Natural killer cell treated with Interleukin-12 subunit alpha and Interleukin-12 subunit beta and Interleukin-15 and Interleukin-18, amount 100 ng/mL, for 72 hours (primary cell): Measurements from ENCODE around the gene PCDHA5. TPM values are rescaled to one million over a fixed set of nuclear protein-coding genes. Genes with fewer than 3 reads are reported as not detected.

Experiments used
- ATAC-seq, 2 donors: fragments of 150-1000 bp; cut with Tn5 transposase in 1 of 2; sonication (Bioruptor Pico), chemical (Tn5 transposase) in 1 of 2; 2 replicates each; pipeline ENCODE4 v1.10.0; 2021
- DNase-seq: peaks from one replicate; pipeline ENCODE4 v3.0.0; 2022; ENCODE audit warnings: low spot score
- H3K27ac Mint-ChIP-seq, 2 donors: 1 replicate in 1 of 2; 2 replicates in 1 of 2; pipeline ENCODE4 v1.8.0; 2022; ENCODE audit warnings: mixed read lengths in 2 of 2, mild to moderate bottlenecking in 1 of 2, moderate library complexity in 1 of 2
- H3K27me3 Mint-ChIP-seq, 2 donors: 1 replicate in 1 of 2; 2 replicates in 1 of 2; pipeline ENCODE4 v1.8.0; 2022; ENCODE audit warnings: mixed read lengths in 2 of 2
- H3K36me3 Mint-ChIP-seq: one replicate; pipeline ENCODE4 v1.8.0; 2022; ENCODE audit warnings: mixed read lengths
- H3K4me1 Mint-ChIP-seq, 2 donors: 1 replicate in 1 of 2; 2 replicates in 1 of 2; pipeline ENCODE4 v1.8.0; 2022; ENCODE audit warnings: low read depth in 2 of 2, mixed read lengths in 2 of 2, mild to moderate bottlenecking in 1 of 2
- H3K4me3 Mint-ChIP-seq: one replicate; pipeline ENCODE4 v1.8.0; 2022; ENCODE audit warnings: mixed read lengths
- H3K9me3 Mint-ChIP-seq: 2 replicates; pipeline ENCODE4 v1.8.0; 2022; ENCODE audit warnings: mixed read lengths
- total RNA-seq, 2 donors: library from RNA; stranded (reverse); gene quantifications; one replicate each; pipeline ENCODE4 v1.2.3, GENCODE V29; 2022

PCDHA5 gene
- total RNA-seq, 2 donors from 2014 or later = not detected

DNA sequence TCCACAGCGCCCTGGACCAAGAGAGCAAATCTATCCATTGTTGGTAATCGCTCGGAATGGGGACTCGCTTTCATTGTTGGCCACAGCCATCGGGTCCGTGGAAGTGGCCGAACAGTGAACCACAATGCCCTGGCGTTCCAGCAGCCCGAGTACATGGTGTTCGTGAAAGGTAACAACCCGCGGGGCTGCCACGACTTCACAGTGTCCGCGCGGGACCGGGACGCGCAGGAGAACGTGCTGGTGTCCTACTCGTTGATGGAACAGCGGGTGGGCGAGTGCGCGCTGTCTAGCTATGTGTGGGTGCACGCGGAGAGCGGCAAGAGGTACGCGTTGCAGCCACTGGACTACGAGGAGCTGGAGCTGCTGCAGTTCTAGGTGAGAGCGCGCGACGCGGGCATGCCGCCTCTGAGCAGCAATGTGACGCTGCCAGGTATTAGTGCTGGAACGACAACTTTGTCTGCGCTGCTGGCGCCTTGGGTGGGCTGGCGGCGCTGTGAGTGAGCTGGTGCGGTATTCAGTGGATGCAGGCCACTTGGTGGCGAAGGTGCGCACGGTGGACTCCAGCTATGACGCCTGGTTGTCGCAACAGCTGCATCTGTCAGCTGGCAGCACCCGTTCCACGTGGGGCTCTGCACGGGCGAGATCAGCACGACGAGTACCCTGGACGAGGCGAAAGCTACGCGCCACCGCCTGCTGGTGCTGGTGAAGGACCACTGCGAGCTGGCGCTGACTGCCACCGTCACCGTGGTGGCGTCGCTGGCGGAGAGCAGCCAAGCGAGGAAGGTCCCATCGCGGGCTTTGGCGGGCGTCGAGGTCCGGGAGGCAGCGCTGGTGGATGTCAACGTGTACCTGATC lies 41.3 kb downstream of the PCDHA5 start:
- Mint-ChIP-seq H3K4me3 (no peak overlapping the region), H3K9me3 (peaks cover 2% of the 10 kb centered on the region), H3K4me1 (no peaks in the 10 kb centered on the region), H3K36me3 (no peaks in the 10 kb centered on the region), H3K27me3 (no peaks in the 10 kb centered on the region), H3K27ac (no peak overlapping the region)
- DNase-seq (no peak), ATAC-seq (peak in 1 of 2 donors; percentile 31)

DNA sequence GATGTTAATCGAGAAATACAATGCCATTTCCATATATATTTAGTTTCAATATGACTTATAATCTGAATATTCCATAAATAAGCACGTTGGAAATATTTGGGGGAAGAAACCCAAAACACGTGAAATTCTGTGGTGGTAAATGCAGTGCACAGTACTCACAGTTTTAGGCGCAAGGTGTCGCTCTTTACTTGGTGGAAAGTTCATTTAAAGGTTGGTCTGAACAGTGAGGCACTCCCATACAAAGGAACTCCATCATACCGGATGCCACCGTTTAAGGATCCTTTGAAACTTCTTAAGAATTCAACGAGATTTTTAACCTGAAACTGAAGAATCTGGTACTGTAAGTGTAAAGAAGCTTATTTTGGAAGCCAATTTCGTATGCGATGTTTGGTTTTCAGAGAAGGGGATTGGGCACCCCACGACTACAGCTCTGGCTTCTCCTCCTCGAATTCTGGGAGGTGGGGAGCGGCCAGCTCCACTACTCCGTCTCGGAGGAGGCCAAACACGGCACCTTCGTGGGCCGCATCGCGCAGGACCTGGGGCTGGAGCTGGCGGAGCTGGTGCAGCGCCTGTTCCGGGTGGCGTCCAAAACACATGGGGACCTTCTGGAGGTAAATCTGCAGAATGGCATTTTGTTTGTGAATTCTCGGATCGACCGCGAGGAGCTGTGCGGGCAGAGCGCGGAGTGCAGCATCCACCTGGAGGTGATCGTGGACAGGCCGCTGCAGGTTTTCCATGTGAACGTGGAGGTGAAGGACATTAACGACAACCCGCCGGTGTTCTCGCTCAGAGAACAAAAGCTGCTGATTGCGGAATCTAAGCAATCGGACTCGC lies 47.5 kb downstream of the PCDHA5 start, which contains the start of gene PCDHA11:
Gene PCDHA11, plus strand, starts transcription at position 237 of the 834 bp plus-strand sequence. Its CDS starts 147 bp downstream, at position 384.
- Mint-ChIP-seq H3K4me3 (no peak within 1 kb of the TSS), H3K4me1 (no peaks in the 10 kb centered on the region), H3K36me3 (peaks cover 5% of the 10 kb centered on the region), H3K27me3 (peaks cover 0 to 4% of the 10 kb centered on the region in 2 donors), H3K27ac (no peak within 1 kb of the TSS), H3K9me3 (peaks cover 3% of the 10 kb centered on the region)
- DNase-seq (no peak), ATAC-seq (no peak)

DNA sequence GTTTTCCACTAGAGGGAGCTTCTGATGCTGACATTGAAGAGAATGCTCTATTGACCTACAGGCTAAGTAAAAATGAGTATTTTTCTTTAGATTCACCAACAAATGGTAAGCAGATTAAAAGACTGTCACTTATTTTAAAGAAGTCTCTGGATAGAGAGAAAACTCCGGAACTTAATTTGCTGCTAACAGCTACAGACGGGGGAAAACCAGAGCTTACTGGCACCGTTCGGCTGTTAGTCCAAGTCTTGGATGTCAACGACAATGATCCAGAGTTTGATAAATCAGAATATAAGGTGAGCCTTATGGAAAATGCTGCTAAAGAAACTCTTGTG lies 48.1 kb downstream of the PCDHA5 start:
- Mint-ChIP-seq H3K27ac (no peak overlapping the region), H3K4me3 (no peak overlapping the region), H3K27me3 (peaks cover 0 to 4% of the 10 kb centered on the region in 2 donors), H3K4me1 (no peaks in the 10 kb centered on the region), H3K9me3 (peaks cover 3% of the 10 kb centered on the region), H3K36me3 (peaks cover 5% of the 10 kb centered on the region)
- no peak for ATAC-seq
- no peak for DNase-seq

DNA sequence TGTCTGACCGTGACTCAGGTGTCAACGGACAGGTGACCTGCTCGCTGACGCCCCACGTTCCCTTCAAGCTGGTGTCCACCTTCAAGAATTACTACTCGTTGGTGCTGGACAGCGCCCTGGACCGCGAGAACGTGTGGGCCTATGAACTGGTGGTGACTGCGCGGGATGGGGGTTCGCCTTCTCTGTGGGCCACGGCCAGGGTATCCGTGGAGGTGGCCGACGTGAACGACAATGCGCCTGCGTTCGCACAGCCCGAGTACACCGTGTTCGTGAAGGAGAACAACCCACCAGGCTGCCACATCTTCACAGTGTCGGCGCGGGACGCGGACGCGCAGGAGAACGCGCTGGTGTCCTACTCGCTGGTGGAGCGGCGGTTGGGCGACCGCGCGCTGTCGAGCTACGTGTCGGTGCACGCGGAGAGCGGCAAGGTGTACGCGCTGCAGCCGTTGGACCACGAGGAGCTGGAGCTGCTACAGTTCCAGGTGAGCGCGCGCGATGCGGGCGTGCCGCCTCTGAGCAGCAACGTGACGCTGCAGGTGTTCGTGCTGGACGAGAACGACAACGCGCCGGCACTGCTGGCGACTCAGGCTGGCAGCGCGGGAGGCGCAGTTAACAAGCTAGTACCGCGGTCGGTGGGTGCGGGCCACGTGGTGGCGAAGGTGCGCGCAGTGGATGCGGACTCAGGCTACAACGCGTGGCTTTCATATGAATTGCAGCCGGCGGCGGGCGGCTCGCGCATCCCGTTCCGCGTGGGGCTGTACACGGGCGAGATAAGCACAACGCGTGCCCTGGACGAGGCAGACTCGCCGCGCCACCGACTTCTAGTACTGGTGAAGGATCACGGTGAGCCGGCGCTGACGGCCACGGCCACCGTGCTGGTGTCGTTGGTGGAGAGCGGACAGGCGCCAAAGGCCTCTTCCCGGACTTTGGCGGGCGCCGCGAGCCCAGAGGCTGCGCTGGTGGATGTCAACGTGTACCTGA lies 49.1 kb downstream of the PCDHA5 start:
- Mint-ChIP-seq H3K4me1 (no peaks in the 10 kb centered on the region), H3K27me3 (peaks cover 0 to 4% of the 10 kb centered on the region in 2 donors), H3K9me3 (peaks cover 3% of the 10 kb centered on the region), H3K36me3 (peaks cover 5% of the 10 kb centered on the region), H3K4me3 (no peak overlapping the region), H3K27ac (no peak overlapping the region)
- DNase-seq (no peak), ATAC-seq (peak in 1 of 2 donors; percentile 36)

Other genes with a start within 250 kb of the PCDHA5 start
- under 1 TPM; 0.92 to 1.00 TPM for gene CD14, start 188.4 kb upstream of the PCDHA5 start, total RNA-seq
- gene TMCO6, start 182.2 kb upstream of the PCDHA5 start, total RNA-seq = 10 to 100 TPM; 11.6 to 30.3 TPM
- gene NDUFA2, start 174.0 kb upstream of the PCDHA5 start, total RNA-seq = 10 to 100 TPM; 56.2 to 56.8 TPM
- 10 to 100 TPM; 78.9 to 93.2 TPM for gene IK, start 173.8 kb upstream of the PCDHA5 start, total RNA-seq
- gene WDR55, start 156.7 kb upstream of the PCDHA5 start, total RNA-seq = 10 to 100 TPM; 43.7 to 52.7 TPM
- 1 to 10 TPM; 3.3 to 7.8 TPM for gene DND1, start 148.0 kb upstream of the PCDHA5 start, total RNA-seq
- gene HARS1, start 130.2 kb upstream of the PCDHA5 start, total RNA-seq = 100 to 1,000 TPM; 104 to 113 TPM
- gene HARS2, start 130.2 kb upstream of the PCDHA5 start, total RNA-seq = 10 to 100 TPM; 28.2 to 33.9 TPM
- gene ZMAT2, start 121.2 kb upstream of the PCDHA5 start, total RNA-seq = 10 to 100 TPM; 57.0 to 62.1 TPM
- gene PCDHA1, start 35.5 kb upstream of the PCDHA5 start, total RNA-seq = not detected
- gene PCDHA2, start 26.8 kb upstream of the PCDHA5 start, total RNA-seq = not detected
- not detected for gene PCDHA3, start 20.6 kb upstream of the PCDHA5 start, total RNA-seq
- gene PCDHA4, start 14.5 kb upstream of the PCDHA5 start, total RNA-seq = not detected
- not detected for gene PCDHA6, start 6.3 kb downstream of the PCDHA5 start, total RNA-seq
- gene PCDHA7, start 12.7 kb downstream of the PCDHA5 start, total RNA-seq = not detected
- not detected for gene PCDHA8, start 19.6 kb downstream of the PCDHA5 start, total RNA-seq
- gene PCDHA9, start 26.8 kb downstream of the PCDHA5 start, total RNA-seq = not detected
- not detected for gene PCDHA10, start 34.3 kb downstream of the PCDHA5 start, total RNA-seq
- not detected for gene PCDHA11, start 47.3 kb downstream of the PCDHA5 start, total RNA-seq
- gene PCDHA12, start 53.7 kb downstream of the PCDHA5 start, total RNA-seq = not detected
- gene PCDHA13, start 60.5 kb downstream of the PCDHA5 start, total RNA-seq = not detected
- gene PCDHAC1, start 104.7 kb downstream of the PCDHA5 start, total RNA-seq = not detected
- not detected for gene PCDHAC2, start 144.9 kb downstream of the PCDHA5 start, total RNA-seq
- not detected for gene PCDHB1, start 229.8 kb downstream of the PCDHA5 start, total RNA-seq